Neural cell (in vitro differentiated cells): ENCODE data around the gene HS6ST1.

Source experiments
- POLR2AphosphoS5 ChIP-seq: IDR thresholded peaks from 2 replicates; pipeline ENCODE4 v1.6.1; 2012
- RAD21 ChIP-seq: fragments of 450-650 bp; conservative IDR thresholded peaks from 2 replicates; pipeline ENCODE4 v1.6.1; 2014; ENCODE audit warnings: antibody characterized with exemption, mild to moderate bottlenecking, moderate library complexity
- TF ChIP-seq, protein P1 (sequence below): fragments of 450-650 bp; IDR thresholded peaks from 2 replicates; pipeline ENCODE4 v1.5.1; 2014; ENCODE audit warnings: antibody characterized with exemption, mild to moderate bottlenecking, moderate library complexity; ENCODE audit not compliant: poor library complexity, severe bottlenecking

DNA sequence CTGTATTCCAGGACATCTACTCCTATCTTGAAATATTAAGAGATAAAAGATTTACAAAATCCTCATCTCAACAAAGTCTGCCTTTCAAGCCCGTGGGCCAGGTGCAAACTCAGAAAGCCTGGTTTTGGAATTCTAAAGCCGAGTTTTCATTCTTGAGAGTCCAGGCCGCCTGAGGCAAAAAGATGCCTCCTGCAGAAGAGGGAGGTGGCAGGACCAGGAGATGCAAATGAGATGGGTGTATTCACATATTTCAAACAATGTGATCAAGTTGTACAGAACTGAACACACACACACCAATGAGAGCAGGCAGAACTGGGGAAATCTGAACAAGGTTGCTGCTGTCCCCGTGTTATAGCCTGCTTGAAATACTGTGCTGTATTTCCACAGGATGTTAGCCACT lies 7.7 kb upstream of the HS6ST1 start:
- TF ChIP-seq, protein P1, sequence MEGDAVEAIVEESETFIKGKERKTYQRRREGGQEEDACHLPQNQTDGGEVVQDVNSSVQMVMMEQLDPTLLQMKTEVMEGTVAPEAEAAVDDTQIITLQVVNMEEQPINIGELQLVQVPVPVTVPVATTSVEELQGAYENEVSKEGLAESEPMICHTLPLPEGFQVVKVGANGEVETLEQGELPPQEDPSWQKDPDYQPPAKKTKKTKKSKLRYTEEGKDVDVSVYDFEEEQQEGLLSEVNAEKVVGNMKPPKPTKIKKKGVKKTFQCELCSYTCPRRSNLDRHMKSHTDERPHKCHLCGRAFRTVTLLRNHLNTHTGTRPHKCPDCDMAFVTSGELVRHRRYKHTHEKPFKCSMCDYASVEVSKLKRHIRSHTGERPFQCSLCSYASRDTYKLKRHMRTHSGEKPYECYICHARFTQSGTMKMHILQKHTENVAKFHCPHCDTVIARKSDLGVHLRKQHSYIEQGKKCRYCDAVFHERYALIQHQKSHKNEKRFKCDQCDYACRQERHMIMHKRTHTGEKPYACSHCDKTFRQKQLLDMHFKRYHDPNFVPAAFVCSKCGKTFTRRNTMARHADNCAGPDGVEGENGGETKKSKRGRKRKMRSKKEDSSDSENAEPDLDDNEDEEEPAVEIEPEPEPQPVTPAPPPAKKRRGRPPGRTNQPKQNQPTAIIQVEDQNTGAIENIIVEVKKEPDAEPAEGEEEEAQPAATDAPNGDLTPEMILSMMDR: no peak
- TF ChIP-seq POLR2AphosphoS5: no peak
- TF ChIP-seq RAD21: no peak
